HepG2 (cell line): ENCODE results near the gene CAMTA1. TPM values are rescaled to one million over a fixed set of nuclear protein-coding genes. Genes with fewer than 3 reads are reported as not detected.

Experiments
- ATAC-seq: fragments of 200-7000 bp; cut with Tn5 transposase; 3 replicates; pipeline ENCODE4 v1.9.1; 2020; ENCODE audit warnings: mild to moderate bottlenecking, moderate library complexity
- BruUV-seq: library from RNA; stranded (reverse); fragments of 400-500 nt; replicated peaks from 2 replicates; lab custom pipeline; 2021; lab: Mats Ljungman, UMichigan
- CTCF ChIA-PET: fragments of 300-600 bp; formaldehyde crosslinking; extraction: SDS; loops from one replicate; lab custom pipeline; 2021; ENCODE audit warnings: low total read pairs, inconsistent platforms, low intra/inter-chr PET ratio; lab: Yijun Ruan, JAX
- POLR2A ChIA-PET: fragments of 350-600 bp; sonication (Branson Sonifier 250); formaldehyde crosslinking; loops from one replicate; lab custom pipeline; 2020; ENCODE audit warnings: antibody characterized with exemption, inconsistent platforms; lab: Yijun Ruan, JAX
- DNase-seq: peaks from one replicate; pipeline ENCODE4 v3.0.0-alpha.2; 2015; ENCODE audit warnings: low spot score
- FAIRE-seq: peaks from 3 replicates; lab custom pipeline; 2011; peaks lifted over from hg19 to GRCh38; lab: Jason Lieb, UNC
- H2AFZ ChIP-seq: one replicate; pipeline ENCODE4 v1.6.1; 2011; ENCODE audit warnings: low read length, inconsistent platforms
- H3K27ac ChIP-seq: fragments of 300-600 bp; 3 replicates; pipeline ENCODE4 v1.8.0; 2011; ENCODE audit warnings: mixed run types, mild to moderate bottlenecking, mixed read lengths, low read length, inconsistent platforms; ENCODE audit not compliant: insufficient read depth; ENCODE audit errors: extremely low read length
- H3K27me3 ChIP-seq, 2 experiments: fragments of 200-600 bp in 1 of 2; 2 replicates in 1 of 2; 3 replicates in 1 of 2; pipeline versions ENCODE4 v1.6.0 to v1.8.0; 2011; ENCODE audit warnings: low read length in 2 of 2, mild to moderate bottlenecking in 2 of 2, moderate library complexity in 2 of 2, inconsistent platforms in 1 of 2; ENCODE audit not compliant: insufficient read depth in 2 of 2, control insufficient read depth in 1 of 2
- H3K36me3 ChIP-seq, 2 experiments: fragments of 200-600 bp in 1 of 2; replicated peaks in 1 of 2; 2 replicates in 1 of 2; 3 replicates in 1 of 2; pipeline versions ENCODE4 v1.5.1 to v1.8.0; 2011; ENCODE audit warnings: low read length in 2 of 2, inconsistent platforms in 1 of 2; ENCODE audit not compliant: insufficient read depth in 2 of 2, control insufficient read depth in 1 of 2
- H3K4me1 ChIP-seq: 2 replicates; pipeline ENCODE4 v1.5.1; 2012; ENCODE audit warnings: low read length, inconsistent platforms; ENCODE audit not compliant: insufficient read depth
- H3K4me2 ChIP-seq: 2 replicates; pipeline ENCODE4 v1.6.0; 2011; ENCODE audit warnings: low read depth, low read length, inconsistent platforms
- H3K4me3 ChIP-seq, 3 experiments: fragments of 200-600 bp in 1 of 3; sonication (generic), shearing (Covaris generic) in 1 of 3; replicated peaks in 1 of 3; 2 replicates each; pipeline ENCODE4 v1.5.1; 2011 to 2016; ENCODE audit warnings: low read length in 3 of 3, inconsistent platforms in 2 of 3, low read depth in 2 of 3, mild to moderate bottlenecking in 2 of 3, control low read depth in 1 of 3, mixed read lengths in 1 of 3; ENCODE audit not compliant: insufficient read depth in 1 of 3
- H3K79me2 ChIP-seq: one replicate; pipeline ENCODE4 v1.6.1; 2011; ENCODE audit warnings: low read length, inconsistent platforms; ENCODE audit not compliant: insufficient read depth
- H3K9ac ChIP-seq: 2 replicates; pipeline ENCODE4 v1.6.0; 2011; ENCODE audit warnings: mild to moderate bottlenecking, low read depth, low read length, inconsistent platforms; ENCODE audit not compliant: insufficient read depth
- H3K9me3 ChIP-seq: 2 replicates; pipeline ENCODE4 v1.5.1; 2012; ENCODE audit warnings: mild to moderate bottlenecking, low read length
- H4K20me1 ChIP-seq: 2 replicates; pipeline ENCODE4 v1.6.0; 2011; ENCODE audit warnings: inconsistent platforms, mild to moderate bottlenecking, low read length, moderate library complexity; ENCODE audit not compliant: insufficient read depth
- E2F2 ChIP-seq: sonication (generic); formaldehyde crosslinking; IDR thresholded peaks from 2 replicates; pipeline ENCODE4 v1.4.0; 2020; ENCODE audit warnings: missing genetic modification reagents, borderline replicate concordance
- EEA1 ChIP-seq: sonication (generic); formaldehyde crosslinking; IDR thresholded peaks from 2 replicates; pipeline ENCODE4 v1.5.1; 2020; ENCODE audit warnings: mild to moderate bottlenecking, missing genetic modification reagents, borderline replicate concordance
- FOXK1 ChIP-seq: sonication (generic); formaldehyde crosslinking; IDR thresholded peaks from 2 replicates; pipeline ENCODE4 v1.4.0; 2020; ENCODE audit warnings: low read depth, missing genetic modification reagents, borderline replicate concordance
- IKZF1 ChIP-seq: fragments of 450-650 bp; IDR thresholded peaks from 2 replicates; pipeline ENCODE4 v1.7.1; 2016
- RORA ChIP-seq: sonication (generic); formaldehyde crosslinking; IDR thresholded peaks from 2 replicates; pipeline ENCODE4 v1.5.0; 2020; ENCODE audit warnings: mild to moderate bottlenecking, missing genetic modification reagents, moderate library complexity
- ZFP37 ChIP-seq: sonication (generic); formaldehyde crosslinking; IDR thresholded peaks from 2 replicates; pipeline ENCODE4 v1.4.0; 2020; ENCODE audit warnings: missing genetic modification reagents, borderline replicate concordance
- ZNF558 ChIP-seq: sonication (generic); formaldehyde crosslinking; IDR thresholded peaks from 2 replicates; pipeline ENCODE4 v1.9.0; 2022; ENCODE audit warnings: mild to moderate bottlenecking, missing genetic modification reagents, borderline replicate concordance
- ZNF672 ChIP-seq: sonication (generic); formaldehyde crosslinking; IDR thresholded peaks from 2 replicates; pipeline ENCODE4 v1.8.1; 2022; ENCODE audit warnings: missing genetic modification reagents
- ZNF678 ChIP-seq: sonication (generic); formaldehyde crosslinking; IDR thresholded peaks from 2 replicates; pipeline ENCODE4 v1.4.0; 2020; ENCODE audit warnings: mild to moderate bottlenecking, missing genetic modification reagents
- ZNF704 ChIP-seq: sonication (generic); formaldehyde crosslinking; IDR thresholded peaks from 2 replicates; pipeline ENCODE4 v1.8.1; 2023; ENCODE audit warnings: mild to moderate bottlenecking, inconsistent platforms, moderate library complexity, missing genetic modification reagents, borderline replicate concordance
- WGBS: methylation state at CpG from one replicate; pipeline ENCODE4 v1.1.6; 2017; ENCODE audit warnings: low lambda C conversion rate; 5-methylcytosine and 5-hydroxymethylcytosine counted together
- in situ Hi-C: cut with HindIII; loops from 2 replicates; pipeline ENCODE4 v1.10.0; 2017; ENCODE audit warnings: low pct_unique_long_range_greater_than_20kb; ENCODE audit not compliant: extremely low pct_ligation_motif_present
- intact Hi-C: fragments of 100-400 bp; cut with micrococcal nuclease; formaldehyde crosslinking; loops from one replicate; pipeline ENCODE4 v1.10.0; 2022; ENCODE audit not compliant: unreplicated experiment
- polyA plus RNA-seq, 8 experiments: library from polyadenylated mRNA; depleted of rRNA in 3 of 8; stranded (reverse) in 7 of 8; unstranded in 1 of 8; fragments of >200 nt; fragmentation: Illumina TruSeq in 4 of 8; extraction: Trizol in 4 of 8; gene quantifications; 2 replicates each; pipeline versions ENCODE4 v1.2.1 to v1.2.3, GENCODE V29; 2011 to 2016; ENCODE audit warnings: low read depth in 4 of 8, missing spikeins in 1 of 8, mixed read lengths in 1 of 8; ENCODE audit not compliant: insufficient read depth in 1 of 8
- total RNA-seq, 5 experiments: library from RNA; depleted of rRNA; stranded (reverse); fragments of >200 nt; fragmentation: Illumina TruSeq; extraction: Trizol; gene quantifications; 2 replicates each; pipeline ENCODE4 v1.2.3, GENCODE V29; 2016; ENCODE audit warnings: low read depth in 1 of 5

The CAMTA1 gene
- total and polyA plus RNA-seq, 2 of the 13 experiments (the other 11 are each of a cell fraction or from before 2014, with no cell fraction given), result 25.0 to 36.4 TPM

DNA sequence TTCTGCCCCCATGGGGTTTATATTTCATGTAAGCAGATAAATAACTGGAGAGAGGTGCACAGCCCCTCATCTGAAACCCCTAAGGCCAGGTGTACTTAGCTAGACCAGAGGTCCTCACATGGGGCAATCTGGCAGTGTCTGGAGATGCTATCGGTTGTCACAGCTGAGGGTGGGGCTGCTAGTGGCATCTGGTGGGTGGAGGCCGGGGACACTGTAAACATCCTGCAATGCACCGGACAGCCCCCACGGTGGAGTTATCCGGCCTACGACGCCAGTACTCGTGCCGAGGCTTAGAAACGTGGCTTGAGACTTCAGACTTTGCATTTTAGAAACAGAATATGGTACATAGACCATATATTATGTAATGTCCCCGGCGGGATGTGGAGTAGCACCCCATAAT lies 799.4 kb downstream of the CAMTA1 start:
- Histone ChIP-seq H3K36me3 (no peaks in the 10 kb centered on the region), H3K4me3 (no peak overlapping the region), H3K4me1 (no peaks in the 10 kb centered on the region), H3K4me2 (no peak overlapping the region)
- 33% methylated on average over 9 of the region's 12 CpGs for WGBS
- CTCF ChIA-PET, result no interaction called here
- no peak for DNase-seq
- TF ChIP-seq IKZF1, result no peak
- TF ChIP-seq ZNF678, result no peak
- TF ChIP-seq EEA1, result no peak
- TF ChIP-seq ZNF704 (CRISPR knock-in tag), result no peak
- TF ChIP-seq ZNF558 (CRISPR knock-in tag), result no peak
- no peak for TF ChIP-seq E2F2
- TF ChIP-seq ZNF672, result no peak
- no peak for TF ChIP-seq ZFP37
- no peak for TF ChIP-seq RORA (CRISPR knock-in tag)
- no peak for TF ChIP-seq FOXK1 (CRISPR knock-in tag)
- TF ChIP-seq, all 625 proteins: peak for 0
- Histone ChIP-seq H2AFZ (no peak overlapping the region), H3K27me3 (peaks cover 6 to 45% of the 10 kb centered on the region in 2 experiments; a peak in 4 of 5 replicates), H3K79me2 (no peaks in the 10 kb centered on the region), H3K9ac (no peak overlapping the region), H3K27ac (no peak overlapping the region), H4K20me1 (no peaks in the 10 kb centered on the region), H3K9me3 (no peaks in the 10 kb centered on the region)
- ATAC-seq (no peak), FAIRE-seq (no peak)
- no TSS peak for BruUV-seq
- intact Hi-C loops (no loop called here), in situ Hi-C loops (no loop called here)
- POLR2A ChIA-PET, result no interaction called here
